ENCODE data around the gene PLXDC2.

Gene PLXDC2

DNA sequence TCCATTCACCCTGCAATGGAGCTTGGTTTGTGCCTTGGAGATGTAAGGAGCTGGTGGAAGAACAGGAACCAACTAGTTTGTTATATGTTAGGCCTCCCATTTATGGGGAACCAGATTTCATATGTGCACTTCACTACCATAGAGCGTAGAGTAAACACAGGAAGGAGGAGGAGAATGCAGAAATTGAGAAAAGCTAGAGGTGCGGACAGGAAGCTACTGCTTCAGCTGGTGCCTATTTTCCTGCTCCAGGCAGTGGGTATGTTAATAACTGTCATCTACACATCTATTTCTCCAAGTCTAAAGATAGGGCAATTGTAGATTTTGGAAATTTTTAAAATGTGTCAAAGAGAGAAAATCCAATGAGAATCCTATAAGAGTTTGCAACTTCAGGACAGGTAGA lies 482.2 kb downstream of the PLXDC2 start:
- no peak for FAIRE-seq

DNA sequence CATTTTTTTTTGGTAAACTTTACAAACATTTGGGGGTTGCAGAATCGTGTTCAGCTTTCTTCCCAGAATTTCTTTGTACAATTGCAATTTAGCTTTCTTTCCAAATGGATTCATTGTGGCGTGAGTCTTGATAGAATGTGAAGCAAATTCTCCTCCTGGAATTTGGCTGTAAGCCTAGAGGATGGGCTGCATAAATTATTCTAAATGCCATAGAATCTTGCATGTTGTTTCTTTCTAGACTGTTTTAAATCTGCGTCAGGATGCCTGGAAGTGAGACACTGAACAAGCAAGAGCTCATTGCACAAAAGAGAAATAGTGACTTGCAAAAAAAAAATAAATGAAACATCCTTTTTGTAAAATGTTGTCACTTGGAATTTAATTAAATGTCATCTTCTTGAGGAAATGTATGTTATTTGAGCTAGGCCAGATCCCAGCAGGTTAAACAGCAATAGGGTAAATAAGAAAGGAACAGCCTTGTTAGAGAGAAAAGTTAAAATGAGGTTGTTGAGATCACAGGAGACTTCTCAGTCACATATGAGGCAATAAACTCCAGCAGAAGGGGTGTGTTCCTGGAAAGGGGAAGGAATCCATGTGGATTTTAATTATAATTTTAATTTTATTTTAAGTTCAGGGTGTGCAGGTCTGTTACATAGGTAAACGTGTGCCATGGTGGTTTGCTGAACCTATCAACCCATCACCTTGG lies 483.0 kb downstream of the PLXDC2 start:
- no peak for FAIRE-seq

DNA sequence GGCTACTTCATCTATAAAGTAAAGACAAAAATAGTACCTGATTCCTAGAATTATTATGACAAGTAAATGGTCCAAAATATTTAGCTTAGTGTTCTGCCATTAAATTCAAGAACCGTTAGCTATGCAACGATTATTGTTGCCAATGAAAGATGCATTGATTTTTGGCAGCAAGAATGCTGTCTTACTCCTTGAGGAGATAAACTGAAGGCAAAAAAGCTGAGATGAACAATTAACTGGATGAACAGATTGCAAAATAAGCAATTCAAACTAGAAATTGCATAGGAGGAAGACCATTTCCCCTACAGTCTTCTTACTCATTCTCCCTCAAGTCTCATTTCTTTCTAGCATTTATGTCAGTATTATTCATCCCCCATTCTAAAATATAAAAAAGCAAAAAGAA lies 484.5 kb downstream of the PLXDC2 start:
- no peak for FAIRE-seq

DNA sequence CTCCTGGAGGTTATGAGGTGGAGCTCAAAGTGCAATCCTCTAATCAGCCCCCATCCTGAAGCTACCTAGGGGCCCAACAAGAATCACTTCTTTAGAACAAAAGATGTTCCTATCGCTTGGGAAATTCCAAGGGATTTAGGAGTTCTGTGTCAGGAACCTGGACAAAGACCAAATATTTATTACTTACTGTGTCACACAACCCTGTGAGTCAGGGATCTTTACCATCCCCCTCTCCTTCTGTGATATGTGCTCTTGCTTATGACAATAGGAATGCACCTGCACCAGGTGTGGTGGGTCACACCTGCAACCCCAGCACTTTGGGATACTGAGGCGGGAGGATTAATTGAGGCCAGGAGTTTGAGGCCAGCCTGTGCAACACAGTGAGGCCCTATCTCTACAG lies 485.8 kb downstream of the PLXDC2 start:
- no peak for FAIRE-seq

DNA sequence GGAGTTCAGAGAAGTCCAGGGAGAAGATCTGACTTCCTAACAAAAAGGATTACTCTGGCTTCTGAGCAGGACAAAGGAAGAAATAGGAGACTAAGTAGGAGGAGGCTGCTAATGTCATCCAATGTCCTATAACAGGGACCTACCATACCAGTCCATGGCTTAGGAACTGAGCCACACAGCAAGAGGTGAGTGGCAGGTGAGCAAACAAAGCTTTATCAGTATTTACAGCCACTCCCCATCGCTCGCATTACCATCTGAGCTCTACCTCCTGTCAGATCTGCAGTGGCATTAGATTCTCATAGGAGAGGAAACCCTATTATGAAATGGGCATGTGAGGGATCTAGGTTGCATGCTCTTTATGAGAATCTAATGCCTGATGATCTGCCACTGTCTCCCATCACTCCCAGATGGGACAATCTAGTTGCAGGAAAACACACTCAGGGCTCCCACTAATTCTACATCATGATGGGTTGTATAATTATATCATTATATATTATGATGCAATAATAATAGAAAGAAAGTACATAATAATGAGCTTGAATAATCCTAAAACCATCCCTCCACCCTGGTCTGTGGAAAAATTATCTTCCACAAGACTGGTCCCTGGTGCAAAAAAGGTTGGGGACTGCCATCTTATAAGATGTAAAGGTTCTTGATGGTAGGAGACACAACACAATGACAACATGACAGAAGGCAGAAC lies 487.4 kb downstream of the PLXDC2 start:
- FAIRE-seq, result no peak

DNA sequence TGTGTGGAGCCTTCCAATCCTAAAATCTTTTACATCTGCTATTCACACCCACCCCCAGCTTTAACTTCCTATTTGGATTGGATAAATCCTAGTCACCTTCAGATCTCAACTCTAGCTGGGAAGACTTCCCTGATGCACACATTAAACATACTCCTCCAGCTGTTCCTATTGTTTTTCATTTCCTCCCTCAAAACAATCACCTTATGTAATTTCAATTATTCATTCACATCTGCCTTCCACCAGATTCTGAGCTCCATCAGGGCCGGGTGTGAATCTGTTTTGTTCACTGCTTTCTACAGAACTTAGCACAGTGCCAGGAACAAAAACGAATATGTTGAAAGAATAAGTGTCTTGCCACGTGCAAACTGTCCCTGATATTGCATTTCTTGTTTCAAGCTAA lies 497.4 kb downstream of the PLXDC2 start:
- no peak for FAIRE-seq

DNA sequence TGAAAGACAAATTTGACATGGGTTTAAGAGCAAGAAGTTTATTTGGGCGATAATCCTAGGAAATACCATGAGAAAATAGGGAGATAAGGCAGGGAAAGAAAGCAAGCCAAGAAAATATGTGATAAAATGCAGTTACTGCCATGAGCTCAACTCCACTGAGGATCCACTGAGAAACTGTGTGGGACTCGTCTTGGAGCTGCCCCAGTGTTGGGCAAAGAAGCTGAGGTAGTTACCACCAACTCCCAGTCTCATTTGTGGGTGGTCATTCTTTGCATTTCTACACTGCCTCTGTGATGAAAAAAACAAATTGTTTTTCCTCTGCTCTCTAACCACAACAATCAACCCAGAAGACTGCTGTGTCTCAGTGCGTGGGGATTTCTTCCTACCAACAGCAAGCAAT lies 498.2 kb downstream of the PLXDC2 start:
- no peak for FAIRE-seq

DNA sequence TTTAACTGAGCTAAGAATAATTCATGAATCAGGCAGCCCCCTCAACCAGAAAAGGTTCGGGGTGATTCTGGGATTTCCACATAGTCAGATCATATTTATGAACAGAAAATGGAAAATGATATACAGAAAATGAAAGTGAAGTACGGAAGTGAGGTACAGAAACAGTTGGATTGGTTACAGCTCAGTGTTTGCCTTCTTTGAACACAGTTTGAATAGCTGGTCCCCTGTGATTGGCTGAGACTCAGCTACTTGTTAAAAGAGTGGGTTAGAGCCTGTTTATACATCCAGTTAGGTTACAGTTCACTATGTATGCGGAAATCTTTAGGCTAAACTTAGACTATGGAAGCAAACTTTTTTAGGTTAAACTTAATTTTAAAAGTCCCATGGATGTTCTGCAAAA lies 511.7 kb downstream of the PLXDC2 start:
- no peak for FAIRE-seq

DNA sequence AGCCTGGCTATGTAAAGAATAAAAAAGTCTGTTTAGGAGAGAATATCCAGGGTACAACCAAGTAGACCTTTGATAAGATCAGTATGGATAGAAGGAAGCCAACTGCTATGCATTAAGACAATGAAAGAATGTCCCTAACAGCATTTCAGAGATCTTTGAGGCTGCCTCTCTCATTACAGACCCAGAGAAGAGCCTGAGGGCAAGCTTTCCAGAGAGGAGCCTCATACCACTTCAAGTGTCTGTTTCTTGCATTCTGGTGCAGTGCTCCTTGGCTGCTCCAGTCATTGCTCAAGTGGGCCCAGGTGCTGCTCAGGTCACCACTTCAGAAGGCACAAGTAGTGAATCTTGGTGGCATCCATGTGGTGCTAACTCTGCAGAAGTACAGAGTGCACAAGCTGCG lies 514.0 kb downstream of the PLXDC2 start:
- FAIRE-seq, result no peak

DNA sequence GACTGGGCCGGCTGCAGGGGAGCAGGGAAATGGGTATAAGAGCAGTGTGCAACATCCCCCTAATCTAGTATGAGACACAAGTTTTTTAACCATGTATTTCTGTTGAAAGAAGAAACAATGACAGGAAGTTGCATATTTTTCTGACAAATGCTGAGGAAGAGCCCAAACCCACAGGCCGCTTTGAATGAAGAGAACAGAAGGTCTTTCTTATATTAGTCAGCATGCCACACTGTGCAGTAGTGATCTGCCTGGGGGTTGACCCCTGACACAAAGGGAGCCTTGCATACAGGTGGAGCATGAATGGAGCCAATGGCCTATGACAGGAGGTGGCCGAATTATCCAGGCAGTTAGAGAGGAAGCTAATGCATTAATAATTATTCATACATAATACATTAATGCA lies 518.3 kb downstream of the PLXDC2 start:
- FAIRE-seq, result no peak
